Caco-2 (cell line): Measurements from ENCODE around the gene PKHD1. TPM values are rescaled to one million over a fixed set of nuclear protein-coding genes. Genes with fewer than 3 reads are reported as not detected.

Experiments used
- BruUV-seq: library from RNA; stranded (reverse); fragments of 400-500 nt; replicated peaks from 2 replicates; lab custom pipeline; 2021; lab: Mats Ljungman, UMichigan
- CTCF ChIA-PET: fragments of 300-600 bp; sonication (Branson Sonifier 250); formaldehyde crosslinking; loops from one replicate; lab custom pipeline; 2022; ENCODE audit warnings: antibody characterized with exemption; lab: Charles Lee
- POLR2A ChIA-PET: fragments of 300-600 bp; sonication (Branson Sonifier 250); formaldehyde crosslinking; loops from one replicate; lab custom pipeline; 2022; ENCODE audit warnings: antibody characterized with exemption; lab: Charles Lee
- DNase-seq, 2 experiments: peaks; one replicate each; pipeline versions ENCODE4 v3.0.0 to v3.0.0-alpha.2; 2020 to 2022
- H3K27me3 ChIP-seq: replicated peaks from 2 replicates; pipeline ENCODE4 v1.6.0; 2011; ENCODE audit warnings: low read length; ENCODE audit not compliant: control insufficient read depth, insufficient read depth
- H3K36me3 ChIP-seq: 2 replicates; pipeline ENCODE4 v1.5.1; 2011; ENCODE audit warnings: low read length; ENCODE audit not compliant: control insufficient read depth, insufficient read depth
- H3K4me1 ChIP-seq: fragments of 250-450 bp; sonication (Bioruptor Pico); 2 replicates; pipeline ENCODE4 v1.5.1; 2020; ENCODE audit warnings: mild to moderate bottlenecking
- H3K4me3 ChIP-seq: 2 replicates; pipeline ENCODE4 v1.5.1; 2011; ENCODE audit warnings: low read depth, mild to moderate bottlenecking, control low read depth, low read length
- H3K9me3 ChIP-seq: fragments of 250-450 bp; sonication (Bioruptor Pico); 2 replicates; pipeline ENCODE4 v1.5.1; 2020; ENCODE audit warnings: mild to moderate bottlenecking, moderate library complexity
- H3K27ac Mint-ChIP-seq: one replicate; pipeline ENCODE4 v1.8.0; 2022; ENCODE audit warnings: mixed read lengths; ENCODE audit not compliant: unreplicated experiment
- H3K27me3 Mint-ChIP-seq: one replicate; pipeline ENCODE4 v1.8.0; 2022; ENCODE audit warnings: mixed read lengths; ENCODE audit not compliant: insufficient read depth, unreplicated experiment
- H3K36me3 Mint-ChIP-seq: one replicate; pipeline ENCODE4 v1.8.0; 2022; ENCODE audit warnings: mild to moderate bottlenecking, mixed read lengths; ENCODE audit not compliant: insufficient read depth, unreplicated experiment
- H3K4me1 Mint-ChIP-seq: one replicate; pipeline ENCODE4 v1.8.0; 2022; ENCODE audit warnings: low read depth, mixed read lengths; ENCODE audit not compliant: unreplicated experiment
- H3K4me3 Mint-ChIP-seq: one replicate; pipeline ENCODE4 v1.8.0; 2022; ENCODE audit warnings: mild to moderate bottlenecking, moderate library complexity, mixed read lengths; ENCODE audit not compliant: unreplicated experiment
- H3K9me3 Mint-ChIP-seq: one replicate; pipeline ENCODE4 v1.8.0; 2022; ENCODE audit warnings: mixed read lengths; ENCODE audit not compliant: unreplicated experiment
- CTCF ChIP-seq, 2 experiments: fragments of 200-600 bp in 1 of 2; IDR thresholded peaks; 1 replicate in 1 of 2; 2 replicates in 1 of 2; pipeline versions ENCODE4 v1.5.1 to v1.8.0; 2011 to 2022; ENCODE audit warnings: antibody characterized with exemption in 1 of 2, control low read depth in 1 of 2, inconsistent platforms in 1 of 2, low read depth in 1 of 2, low read length in 1 of 2, mild to moderate bottlenecking in 1 of 2, moderate library complexity in 1 of 2; ENCODE audit not compliant: insufficient read depth in 1 of 2, severe bottlenecking in 1 of 2, unreplicated experiment in 1 of 2
- intact Hi-C: fragments of 100-400 bp; cut with micrococcal nuclease; formaldehyde crosslinking; loops from one replicate; pipeline ENCODE4 v1.10.0; 2022; ENCODE audit not compliant: unreplicated experiment
- total RNA-seq: library from RNA; stranded (reverse); gene quantifications from 2 replicates; pipeline ENCODE4 v1.2.3, GENCODE V29; 2022

PKHD1 gene
- total RNA-seq, 1 experiment from 2014 or later = 3.3 TPM

- ChIA-PET CTCF (no interaction called here), POLR2A (no interaction called here)
- Mint-ChIP-seq H3K4me3 (no peak overlapping the region), H3K9me3 (no peaks in the 10 kb centered on the region), H3K36me3 (no peaks in the 10 kb centered on the region), H3K27me3 (peaks cover 2% of the 10 kb centered on the region), H3K4me1 (no peaks in the 10 kb centered on the region), H3K27ac (no peak overlapping the region)
- intact Hi-C loops = no loop called here
- BruUV-seq = no TSS peak
- no peak for DNase-seq
- Histone ChIP-seq H3K4me1 (no peaks in the 10 kb centered on the region), H3K9me3 (no peaks in the 10 kb centered on the region), H3K27me3 (no peaks in the 10 kb centered on the region), H3K4me3 (no peak overlapping the region), H3K36me3 (no peaks in the 10 kb centered on the region)
- no peak for TF ChIP-seq CTCF (IDR thresholded peaks at IDR 0.05; ENCODE audit: insufficient read depth in 1 of 2, low read depth in 1 of 2, low read length in 1 of 2, severe bottlenecking in 1 of 2, unreplicated experiment in 1 of 2)
These were observed 369.9 kb downstream of the PKHD1 start for GRCh38 chr6:51717477-51717876.

- Histone ChIP-seq H3K27me3 (no peaks in the 10 kb centered on the region), H3K9me3 (no peaks in the 10 kb centered on the region), H3K36me3 (no peaks in the 10 kb centered on the region), H3K4me3 (no peak overlapping the region), H3K4me1 (no peaks in the 10 kb centered on the region)
- H3K4me3 Mint-ChIP-seq = no peak overlapping the region
- no peaks in the 10 kb centered on the region for H3K4me1 Mint-ChIP-seq
- TF ChIP-seq CTCF (IDR thresholded peaks at IDR 0.05; ENCODE audit: insufficient read depth in 1 of 2, low read depth in 1 of 2, low read length in 1 of 2, severe bottlenecking in 1 of 2, unreplicated experiment in 1 of 2) = no peak
- CTCF ChIA-PET = no interaction called here
- no peak for DNase-seq
- no peak overlapping the region for H3K27ac Mint-ChIP-seq
- intact Hi-C loops = no loop called here
- no peaks in the 10 kb centered on the region for H3K9me3 Mint-ChIP-seq
- H3K27me3 Mint-ChIP-seq = peaks cover 2% of the 10 kb centered on the region
- no TSS peak for BruUV-seq
- no peaks in the 10 kb centered on the region for H3K36me3 Mint-ChIP-seq
- POLR2A ChIA-PET = no interaction called here
These were observed 375.5 kb downstream of the PKHD1 start for GRCh38 chr6:51711876-51712275.

GRCh38 chr6:51706086-51706485 lies 381.3 kb downstream of the PKHD1 start:
- Histone ChIP-seq H3K36me3 (no peaks in the 10 kb centered on the region), H3K27me3 (no peaks in the 10 kb centered on the region), H3K9me3 (no peaks in the 10 kb centered on the region), H3K4me1 (no peaks in the 10 kb centered on the region), H3K4me3 (no peak overlapping the region)
- no peaks in the 10 kb centered on the region for H3K9me3 Mint-ChIP-seq
- TF ChIP-seq CTCF (IDR thresholded peaks at IDR 0.05; ENCODE audit: insufficient read depth in 1 of 2, low read depth in 1 of 2, low read length in 1 of 2, severe bottlenecking in 1 of 2, unreplicated experiment in 1 of 2) = no peak
- ChIA-PET POLR2A (no interaction called here), CTCF (no interaction called here)
- DNase-seq = no peak
- H3K36me3 Mint-ChIP-seq = no peaks in the 10 kb centered on the region
- peaks cover 7% of the 10 kb centered on the region for H3K27me3 Mint-ChIP-seq
- BruUV-seq = no TSS peak
- no peak overlapping the region for H3K4me3 Mint-ChIP-seq
- H3K27ac Mint-ChIP-seq = no peak overlapping the region
- no peaks in the 10 kb centered on the region for H3K4me1 Mint-ChIP-seq
- intact Hi-C loops = no loop called here
